ENCODE measurements around the gene TSTD1. TPM values are rescaled to one million over a fixed set of nuclear protein-coding genes. Genes with fewer than 3 reads are reported as not detected.
"Not testable (repeated sequence)": the region's sequence is repeated elsewhere in the genome, so short reads cannot be mapped to it uniquely, and the experiment has no call there.

Gene TSTD1
- total RNA-seq, 1 donor from 2014 or later: 6.8 TPM

- DNase-seq: no peak
These were observed 5.0 kb downstream of the TSTD1 start for GRCh38 chr1:161033751-161034150.

GRCh38 chr1:161032409-161032808 lies 6.4 kb downstream of the TSTD1 start:
- DNase-seq: no peak

GRCh38 chr1:161031874-161032273 lies 6.9 kb downstream of the TSTD1 start:
- no peak for DNase-seq

GRCh38 chr1:161029466-161029865 lies 9.3 kb downstream of the TSTD1 start:
- not testable (repeated sequence) for DNase-seq

- not testable (repeated sequence) for DNase-seq
These were observed 11.8 kb downstream of the TSTD1 start for GRCh38 chr1:161026954-161027353.

GRCh38 chr1:161022432-161022831 lies 16.3 kb downstream of the TSTD1 start:
- not testable (repeated sequence) for DNase-seq

GRCh38 chr1:161021970-161022353 lies 16.8 kb downstream of the TSTD1 start:
- no peak for DNase-seq

GRCh38 chr1:161021165-161021969 lies 17.4 kb downstream of the TSTD1 start:
- peak; percentile 84 for DNase-seq

- DNase-seq: peak; percentile 80
These were observed 18.1 kb downstream of the TSTD1 start, which contains the start of gene F11R for GRCh38 chr1:161020509-161021164. TSS of gene F11R (minus strand) at chr1:161021152. CDS start at chr1:161021073, 79 bp downstream.

GRCh38 chr1:161019751-161020495 lies 18.8 kb downstream of the TSTD1 start:
- peak; percentile 87 for DNase-seq

GRCh38 chr1:161019111-161019660 lies 19.6 kb downstream of the TSTD1 start:
- DNase-seq: not testable (repeated sequence)

GRCh38 chr1:161018631-161018930 lies 20.2 kb downstream of the TSTD1 start:
- no peak for DNase-seq

- DNase-seq: no peak
These were observed 20.8 kb downstream of the TSTD1 start for GRCh38 chr1:161017756-161018630.

GRCh38 chr1:161017181-161017580 lies 21.6 kb downstream of the TSTD1 start:
- DNase-seq: not testable (repeated sequence)

- peak; percentile 63 for DNase-seq
These were observed 22.1 kb downstream of the TSTD1 start for GRCh38 chr1:161016683-161017082.

GRCh38 chr1:161013488-161014230 lies 25.1 kb downstream of the TSTD1 start:
- peak; percentile 100 for DNase-seq

GRCh38 chr1:161013131-161013487 lies 25.7 kb downstream of the TSTD1 start:
- peak; percentile 71 for DNase-seq

GRCh38 chr1:161012420-161012819 lies 26.3 kb downstream of the TSTD1 start:
- no peak for DNase-seq

- DNase-seq: no peak
These were observed 29.1 kb downstream of the TSTD1 start for GRCh38 chr1:161009602-161010211.

- no peak for DNase-seq
These were observed 29.8 kb downstream of the TSTD1 start for GRCh38 chr1:161008869-161009510.

Data from dermis blood vessel endothelial cell (primary cell).